Occipital lobe (tissue), 2 donors: Measurements from ENCODE around the gene GAS2. TPM values are rescaled to one million over a fixed set of nuclear protein-coding genes. Genes with fewer than 3 reads are reported as not detected.

ENCODE experiments used
- DNase-seq: peaks from one replicate; lab custom pipeline; 2025; lab: John Stamatoyannopoulos, UW
- total RNA-seq: library from RNA; depleted of rRNA; stranded (reverse); fragments of >200 nt; gene quantifications from one replicate; pipeline ENCODE4 v1.2.3, GENCODE V29; 2014

Gene GAS2
- total RNA-seq, 1 donor from 2014 or later = 13.4 TPM

GRCh38 chr11:22787055-22787454 is 120.6 kb downstream of the GAS2 start:
- DNase-seq = no peak

- no peak for DNase-seq
Observed at GRCh38 chr11:22787551-22788162, 121.2 kb downstream of the GAS2 start.

GRCh38 chr11:22792497-22792896 is 126.1 kb downstream of the GAS2 start:
- DNase-seq = peak; percentile 29

- no peak for DNase-seq
Observed at GRCh38 chr11:22795914-22796313, 129.5 kb downstream of the GAS2 start.

GRCh38 chr11:22797047-22797446 is 130.6 kb downstream of the GAS2 start:
- no peak for DNase-seq

- no peak for DNase-seq
Observed at GRCh38 chr11:22798901-22799300, 132.5 kb downstream of the GAS2 start.

GRCh38 chr11:22800482-22800881 is 134.1 kb downstream of the GAS2 start:
- no peak for DNase-seq

GRCh38 chr11:22802861-22803260 is 136.4 kb downstream of the GAS2 start:
- no peak for DNase-seq

GRCh38 chr11:22807391-22807790 is 141.0 kb downstream of the GAS2 start:
- no peak for DNase-seq

- no peak for DNase-seq
Observed at GRCh38 chr11:22807855-22808570, 141.6 kb downstream of the GAS2 start.

- no peak for DNase-seq
Observed at GRCh38 chr11:22808571-22809197, 142.3 kb downstream of the GAS2 start.

GRCh38 chr11:22809893-22810292 is 143.5 kb downstream of the GAS2 start:
- DNase-seq = no peak

- DNase-seq = no peak
Observed at GRCh38 chr11:22822203-22822602, 155.8 kb downstream of the GAS2 start.

- DNase-seq = no peak
Observed at GRCh38 chr11:22828373-22828772, 162.0 kb downstream of the GAS2 start.

GRCh38 chr11:22829231-22830081 is 163.0 kb downstream of the GAS2 start, which contains the start of gene SVIP:
Gene SVIP, minus strand, starts transcription at chr11:22829801. Its CDS starts 53 bp downstream, at chr11:22829748.
- DNase-seq = peak; percentile 95

- no peak for DNase-seq
Observed at GRCh38 chr11:22830082-22830414, 163.6 kb downstream of the GAS2 start.

- DNase-seq = no peak
Observed at GRCh38 chr11:22832315-22833015, 166.1 kb downstream of the GAS2 start.

- no peak for DNase-seq
Observed at GRCh38 chr11:22846726-22847125, 180.3 kb downstream of the GAS2 start.

- no peak for DNase-seq
Observed at GRCh38 chr11:22851477-22851876, 185.1 kb downstream of the GAS2 start.

GRCh38 chr11:22859756-22860155 is 193.3 kb downstream of the GAS2 start:
- DNase-seq = no peak

GRCh38 chr11:22860241-22860640 is 193.8 kb downstream of the GAS2 start, which contains the start of gene CCDC179:
Gene CCDC179, minus strand, starts transcription at chr11:22860474. Its CDS starts 53 bp downstream, at chr11:22860421.
- no peak for DNase-seq
